ENCODE data around the gene ADAM33.

GRCh38 chr20:3690413-3690812, 8.6 kb upstream of the ADAM33 start:
- TF ChIP-seq CTCF (conservative IDR thresholded peaks at IDR 0.05; ENCODE audit: low read depth, low read length) (no peak), EZH2phosphoT487 (IDR thresholded peaks at IDR 0.05; ENCODE audit: borderline replicate concordance, low read length) (no peak)

Data from PC-3 (cell line).